ENCODE measurements around the gene C9orf43. TPM values are rescaled to one million over a fixed set of nuclear protein-coding genes. Genes with fewer than 3 reads are reported as not detected.

The C9orf43 gene
- total and polyA plus RNA-seq, 9 of the 15 experiments (the other 6 are each of a cell fraction or from before 2014, with no cell fraction given), result 0.21 to 0.58 (median 0.33) TPM

- TF ChIP-seq KLF13 (tag; IDR thresholded peaks at IDR 0.05; ENCODE audit: borderline replicate concordance, low read depth) (no peak), RAD51 (IDR thresholded peaks at IDR 0.05; ENCODE audit: borderline replicate concordance, low read depth) (no peak; the same call in 1 of the 2 replicates), MXD1 (CRISPR knock-in tag; IDR thresholded peaks at IDR 0.05; ENCODE audit: borderline replicate concordance, poor library complexity, severe bottlenecking) (no peak), TBP (optimal IDR thresholded peaks at IDR 0.05; ENCODE audit: low read depth, low read length) (no peak), PKNOX1 (IDR thresholded peaks at IDR 0.05) (no peak), GMEB1 (CRISPR knock-in tag; IDR thresholded peaks at IDR 0.05) (no peak), ELF1 (tag; IDR thresholded peaks at IDR 0.05) (no peak), CAMTA2 (CRISPR knock-in tag; conservative IDR thresholded peaks at IDR 0.05) (no peak), GABPB1 (CRISPR knock-in tag; IDR thresholded peaks at IDR 0.05) (0 out of 2 replicates have a peak, but pooled peaks have one; percentile 35), ZBTB34 (CRISPR knock-in tag; IDR thresholded peaks at IDR 0.05) (no peak), ZBTB40 (IDR thresholded peaks at IDR 0.05) (no peak), ZBTB40 (CRISPR knock-in tag; IDR thresholded peaks at IDR 0.05) (no peak)
Observed at GRCh38 chr9:113368982-113369854, 41.3 kb upstream of the C9orf43 start (continued).
